Activated effector memory CD4-positive, alpha-beta T cell treated with Interleukin-2 at 50 U/mL for 16 hours (primary cell): ENCODE results near the gene JAG2.

Source experiments
- DNase-seq: peaks from one replicate; pipeline ENCODE4 v3.0.0-alpha.2; 2020

Gene JAG2

GRCh38 chr14:105163040-105163742, 5.4 kb downstream of the JAG2 start:
- no peak for DNase-seq

GRCh38 chr14:105162669-105162979, 6.0 kb downstream of the JAG2 start:
- DNase-seq = no peak

GRCh38 chr14:105161964-105162668, 6.5 kb downstream of the JAG2 start:
- DNase-seq = no peak

- no peak for DNase-seq
Observed at GRCh38 chr14:105161309-105161708, 7.3 kb downstream of the JAG2 start.

GRCh38 chr14:105160776-105161175, 7.8 kb downstream of the JAG2 start:
- no peak for DNase-seq

GRCh38 chr14:105159344-105159743, 9.2 kb downstream of the JAG2 start:
- no peak for DNase-seq

GRCh38 chr14:105158794-105159193, 9.8 kb downstream of the JAG2 start:
- DNase-seq = no peak

- no peak for DNase-seq
Observed at GRCh38 chr14:105157872-105158271, 10.7 kb downstream of the JAG2 start.

GRCh38 chr14:105156414-105157375, 11.9 kb downstream of the JAG2 start:
- no peak for DNase-seq

- no peak for DNase-seq
Observed at GRCh38 chr14:105155681-105156413, 12.7 kb downstream of the JAG2 start.

- DNase-seq = no peak
Observed at GRCh38 chr14:105155071-105155651, 13.4 kb downstream of the JAG2 start.

GRCh38 chr14:105154476-105154871, 14.1 kb downstream of the JAG2 start:
- no peak for DNase-seq

- no peak for DNase-seq
Observed at GRCh38 chr14:105153739-105154475, 14.7 kb downstream of the JAG2 start.

GRCh38 chr14:105153331-105153731, 15.2 kb downstream of the JAG2 start:
- no peak for DNase-seq

- DNase-seq = no peak
Observed at GRCh38 chr14:105152794-105153241, 15.8 kb downstream of the JAG2 start.

GRCh38 chr14:105151838-105152793, 16.5 kb downstream of the JAG2 start:
- DNase-seq = no peak

- DNase-seq = no peak
Observed at GRCh38 chr14:105151084-105151837, 17.3 kb downstream of the JAG2 start.

- DNase-seq = no peak
Observed at GRCh38 chr14:105150368-105151083, 18.1 kb downstream of the JAG2 start.

GRCh38 chr14:105150026-105150367, 18.6 kb downstream of the JAG2 start:
- DNase-seq = no peak
